Chondrocyte (in vitro differentiated cells): ENCODE data around the gene KIAA1549. TPM values are rescaled to one million over a fixed set of nuclear protein-coding genes. Genes with fewer than 3 reads are reported as not detected.

ENCODE experiments used
- DNase-seq: peaks from one replicate; pipeline ENCODE4 v3.0.0; 2021; ENCODE audit warnings: mixed read lengths, low spot score
- H3K27ac Mint-ChIP-seq: one replicate; pipeline ENCODE4 v1.8.0; 2021; ENCODE audit warnings: mild to moderate bottlenecking, moderate library complexity, mixed read lengths; ENCODE audit not compliant: unreplicated experiment
- H3K27me3 Mint-ChIP-seq: 2 replicates; pipeline ENCODE4 v1.8.0; 2021; ENCODE audit warnings: low read depth, mixed read lengths
- H3K36me3 Mint-ChIP-seq: 2 replicates; pipeline ENCODE4 v1.8.0; 2021; ENCODE audit warnings: low read depth, mixed read lengths
- H3K4me1 Mint-ChIP-seq: 2 replicates; pipeline ENCODE4 v1.8.0; 2021; ENCODE audit warnings: low read depth, mild to moderate bottlenecking, mixed read lengths
- H3K4me3 Mint-ChIP-seq: one replicate; pipeline ENCODE4 v1.8.0; 2021; ENCODE audit warnings: mild to moderate bottlenecking, moderate library complexity, mixed read lengths; ENCODE audit not compliant: unreplicated experiment
- H3K9me3 Mint-ChIP-seq: 2 replicates; pipeline ENCODE4 v1.8.0; 2021; ENCODE audit warnings: low read depth, mixed read lengths
- total RNA-seq: library from RNA; stranded (reverse); gene quantifications from 3 replicates; pipeline ENCODE4 v1.2.1, GENCODE V29; 2021
- TF ChIP-seq, protein P1 (sequence below): fragments of 200-600 bp; sonication (generic); IDR thresholded peaks from 2 replicates; pipeline ENCODE4 v1.5.0; 2021; ENCODE audit warnings: antibody characterized with exemption, mild to moderate bottlenecking, moderate library complexity

Gene KIAA1549
- total RNA-seq, 1 donor from 2014 or later, result 9.2 TPM

DNA sequence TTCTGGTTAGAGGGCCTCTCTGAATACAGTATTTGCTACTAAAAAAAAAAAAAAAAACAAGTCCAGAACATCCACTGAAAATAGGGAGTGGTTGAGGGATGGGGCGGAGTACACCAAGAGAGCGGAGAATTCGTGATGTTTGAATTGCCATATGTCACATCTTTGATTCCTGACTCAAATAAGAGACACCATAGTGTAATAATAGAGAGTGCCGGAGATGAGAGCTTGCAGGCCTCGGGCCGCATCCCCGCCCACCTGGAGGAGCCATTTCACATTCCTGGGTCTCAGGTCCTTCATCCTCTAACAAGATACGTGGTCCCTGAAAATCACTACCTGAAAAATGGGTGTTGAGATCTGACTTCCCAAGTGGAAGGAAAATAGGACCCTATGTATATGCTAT is 46.8 kb downstream of the KIAA1549 start:
- TF ChIP-seq, protein P1, sequence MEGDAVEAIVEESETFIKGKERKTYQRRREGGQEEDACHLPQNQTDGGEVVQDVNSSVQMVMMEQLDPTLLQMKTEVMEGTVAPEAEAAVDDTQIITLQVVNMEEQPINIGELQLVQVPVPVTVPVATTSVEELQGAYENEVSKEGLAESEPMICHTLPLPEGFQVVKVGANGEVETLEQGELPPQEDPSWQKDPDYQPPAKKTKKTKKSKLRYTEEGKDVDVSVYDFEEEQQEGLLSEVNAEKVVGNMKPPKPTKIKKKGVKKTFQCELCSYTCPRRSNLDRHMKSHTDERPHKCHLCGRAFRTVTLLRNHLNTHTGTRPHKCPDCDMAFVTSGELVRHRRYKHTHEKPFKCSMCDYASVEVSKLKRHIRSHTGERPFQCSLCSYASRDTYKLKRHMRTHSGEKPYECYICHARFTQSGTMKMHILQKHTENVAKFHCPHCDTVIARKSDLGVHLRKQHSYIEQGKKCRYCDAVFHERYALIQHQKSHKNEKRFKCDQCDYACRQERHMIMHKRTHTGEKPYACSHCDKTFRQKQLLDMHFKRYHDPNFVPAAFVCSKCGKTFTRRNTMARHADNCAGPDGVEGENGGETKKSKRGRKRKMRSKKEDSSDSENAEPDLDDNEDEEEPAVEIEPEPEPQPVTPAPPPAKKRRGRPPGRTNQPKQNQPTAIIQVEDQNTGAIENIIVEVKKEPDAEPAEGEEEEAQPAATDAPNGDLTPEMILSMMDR, result no peak
- Mint-ChIP-seq H3K27me3 (no peaks in the 10 kb centered on the region), H3K9me3 (no peaks in the 10 kb centered on the region), H3K36me3 (no peaks in the 10 kb centered on the region), H3K4me3 (no peak overlapping the region), H3K4me1 (peaks cover 13% of the 10 kb centered on the region), H3K27ac (no peak overlapping the region)
- DNase-seq, result no peak

DNA sequence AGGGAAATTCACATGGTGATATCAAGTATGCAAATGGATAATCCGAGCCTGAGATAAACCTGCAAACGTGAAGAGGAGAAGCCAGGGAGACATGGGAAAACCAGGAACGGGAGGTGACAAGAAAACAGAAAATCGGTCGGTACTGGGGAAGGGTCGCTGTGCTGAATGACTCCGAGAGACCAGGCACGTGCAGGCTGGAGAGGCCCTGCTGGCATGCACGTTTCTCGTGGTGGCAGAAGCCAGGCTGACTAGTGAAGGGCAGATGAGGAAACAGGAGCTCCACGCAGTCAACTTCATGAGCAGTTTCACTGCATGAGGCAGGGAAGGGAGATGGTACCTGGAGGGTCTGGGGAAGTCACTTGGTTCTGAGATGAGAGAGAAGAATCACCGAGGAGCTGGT is 48.3 kb downstream of the KIAA1549 start:
- no peak for DNase-seq
- Mint-ChIP-seq H3K27ac (no peak overlapping the region), H3K27me3 (no peaks in the 10 kb centered on the region)

DNA sequence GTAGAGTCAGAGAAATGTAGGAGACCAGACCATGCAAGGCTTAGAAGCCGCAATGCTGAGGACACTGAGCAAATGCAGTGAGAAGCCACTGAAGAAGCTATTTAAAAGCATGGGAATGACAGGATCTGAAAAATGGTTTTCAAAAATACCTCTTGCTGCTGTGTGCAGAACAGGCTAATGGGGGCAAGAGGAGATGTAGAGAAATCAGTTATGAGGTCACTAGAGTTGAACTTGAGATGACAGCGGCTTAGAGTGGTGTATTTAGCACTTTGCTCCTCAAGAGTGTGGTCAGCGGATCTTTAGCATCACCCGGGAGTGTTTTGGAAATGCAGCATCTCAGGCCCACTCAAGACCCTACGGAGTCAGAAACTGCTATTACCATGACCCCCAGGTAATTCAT is 48.8 kb downstream of the KIAA1549 start:
- Mint-ChIP-seq H3K36me3 (no peaks in the 10 kb centered on the region), H3K4me3 (no peak overlapping the region), H3K4me1 (peaks cover 13% of the 10 kb centered on the region), H3K9me3 (no peaks in the 10 kb centered on the region), H3K27me3 (no peaks in the 10 kb centered on the region), H3K27ac (no peak overlapping the region)
- no peak for DNase-seq
- TF ChIP-seq, protein P1, result no peak

More for the DNA sequence above, 48.3 kb downstream of the KIAA1549 start:
- H3K4me3 Mint-ChIP-seq, result no peak overlapping the region
- H3K4me1 Mint-ChIP-seq, result peaks cover 13% of the 10 kb centered on the region
- H3K9me3 Mint-ChIP-seq, result no peaks in the 10 kb centered on the region
- H3K36me3 Mint-ChIP-seq, result no peaks in the 10 kb centered on the region
- TF ChIP-seq, protein P1, result no peak

- Mint-ChIP-seq H3K27ac (no peak overlapping the region), H3K4me1 (peaks cover 20% of the 10 kb centered on the region), H3K4me3 (no peak overlapping the region), H3K9me3 (no peaks in the 10 kb centered on the region), H3K36me3 (no peaks in the 10 kb centered on the region), H3K27me3 (no peaks in the 10 kb centered on the region)
- TF ChIP-seq, protein P1, result no peak
- DNase-seq, result no peak
Measured at GRCh38 chr7:138929969-138930368, 51.2 kb downstream of the KIAA1549 start.

DNA sequence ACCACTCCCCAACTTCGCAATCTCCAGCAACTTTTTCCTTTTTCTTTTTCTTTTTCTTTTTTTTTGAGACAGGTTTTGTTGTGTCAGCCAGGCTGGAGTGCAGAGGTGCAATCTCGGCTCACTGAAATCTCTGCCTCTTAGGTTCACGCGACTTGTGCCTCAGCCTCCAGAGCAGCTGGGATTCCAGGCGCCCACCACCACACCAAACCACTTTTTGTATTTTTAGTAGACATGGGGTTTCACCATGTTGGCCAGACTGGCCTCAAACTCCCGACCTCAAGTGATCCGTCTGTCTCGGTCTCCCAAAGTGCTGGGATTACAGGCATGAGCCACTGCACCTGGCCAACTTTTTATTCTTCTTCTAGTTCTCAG is 55.0 kb downstream of the KIAA1549 start:
- H3K27me3 Mint-ChIP-seq, result no peaks in the 10 kb centered on the region
- DNase-seq, result no peak
- TF ChIP-seq, protein P1, result no peak
- peak overlapping the region; percentile 86 for H3K27ac Mint-ChIP-seq
- H3K4me3 Mint-ChIP-seq, result peak overlapping the region; percentile 7
- peaks cover 27% of the 10 kb centered on the region for H3K4me1 Mint-ChIP-seq
- H3K9me3 Mint-ChIP-seq, result no peaks in the 10 kb centered on the region
- H3K36me3 Mint-ChIP-seq, result no peaks in the 10 kb centered on the region
